Activated naive CD4-positive, alpha-beta T cell treated with anti-CD3 and anti-CD28 coated beads, Interleukin-2, amount 10 ng/mL, durations not matched to agents 7 days and 5 days (primary cell): ENCODE data around the gene TGFBR3.

ENCODE experiments used
- CTCF ChIA-PET: fragments of 350-600 bp; sonication (Branson Sonifier 250); formaldehyde crosslinking; loops from one replicate; lab custom pipeline; 2021; ENCODE audit warnings: antibody characterized with exemption; lab: Charles Lee
- DNase-seq: peaks from one replicate; pipeline ENCODE4 v3.0.0-alpha.2; 2020
- H3K27ac Mint-ChIP-seq: one replicate; pipeline ENCODE4 v1.8.0; 2021; ENCODE audit warnings: mild to moderate bottlenecking, moderate library complexity, mixed read lengths
- H3K27me3 Mint-ChIP-seq: one replicate; pipeline ENCODE4 v1.8.0; 2021; ENCODE audit warnings: mild to moderate bottlenecking, mixed read lengths
- H3K36me3 Mint-ChIP-seq: one replicate; pipeline ENCODE4 v1.8.0; 2021; ENCODE audit warnings: mixed read lengths
- H3K4me1 Mint-ChIP-seq: one replicate; pipeline ENCODE4 v1.8.0; 2021; ENCODE audit warnings: mixed read lengths
- H3K4me3 Mint-ChIP-seq: one replicate; pipeline ENCODE4 v1.8.0; 2021; ENCODE audit warnings: mild to moderate bottlenecking, moderate library complexity, mixed read lengths
- H3K9me3 Mint-ChIP-seq: one replicate; pipeline ENCODE4 v1.8.0; 2021; ENCODE audit warnings: mixed read lengths

Gene TGFBR3

GRCh38 chr1:91791103-91791502 is 94.8 kb downstream of the TGFBR3 start:
- no peak for DNase-seq
- Mint-ChIP-seq H3K9me3 (peaks cover 4% of the 10 kb centered on the region), H3K36me3 (peaks cover 36% of the 10 kb centered on the region), H3K4me1 (peaks cover 42% of the 10 kb centered on the region), H3K27ac (peak overlapping the region; percentile 47), H3K4me3 (no peak overlapping the region), H3K27me3 (peaks cover 4% of the 10 kb centered on the region)
- CTCF ChIA-PET, result interaction anchor here (0.9 to 2.9 kb wide), 6 partner anchors 12 to 279 kb away, joined by 3 to 10 read pairs (median 3); partner anchors contain the start of gene TGFBR3

GRCh38 chr1:91790392-91790791 is 95.6 kb downstream of the TGFBR3 start:
- CTCF ChIA-PET, result interaction anchor here (0.6 to 2.9 kb wide), 5 partner anchors 13 to 278 kb away, joined by 3 to 10 read pairs (median 3); no protein-coding TSS in a partner anchor
- Mint-ChIP-seq H3K27ac (no peak overlapping the region), H3K4me3 (no peak overlapping the region), H3K9me3 (peaks cover 6% of the 10 kb centered on the region), H3K4me1 (peaks cover 39% of the 10 kb centered on the region), H3K36me3 (peaks cover 31% of the 10 kb centered on the region), H3K27me3 (peaks cover 4% of the 10 kb centered on the region)
- no peak for DNase-seq

GRCh38 chr1:91789273-91789997 is 96.5 kb downstream of the TGFBR3 start:
- H3K9me3 Mint-ChIP-seq, result peaks cover 4% of the 10 kb centered on the region
- CTCF ChIA-PET, result no interaction called here
- DNase-seq, result no peak
- no peak overlapping the region for H3K27ac Mint-ChIP-seq
- peaks cover 4% of the 10 kb centered on the region for H3K27me3 Mint-ChIP-seq
- H3K36me3 Mint-ChIP-seq, result peaks cover 24% of the 10 kb centered on the region
- H3K4me3 Mint-ChIP-seq, result no peak overlapping the region
- peaks cover 39% of the 10 kb centered on the region for H3K4me1 Mint-ChIP-seq

DNA sequence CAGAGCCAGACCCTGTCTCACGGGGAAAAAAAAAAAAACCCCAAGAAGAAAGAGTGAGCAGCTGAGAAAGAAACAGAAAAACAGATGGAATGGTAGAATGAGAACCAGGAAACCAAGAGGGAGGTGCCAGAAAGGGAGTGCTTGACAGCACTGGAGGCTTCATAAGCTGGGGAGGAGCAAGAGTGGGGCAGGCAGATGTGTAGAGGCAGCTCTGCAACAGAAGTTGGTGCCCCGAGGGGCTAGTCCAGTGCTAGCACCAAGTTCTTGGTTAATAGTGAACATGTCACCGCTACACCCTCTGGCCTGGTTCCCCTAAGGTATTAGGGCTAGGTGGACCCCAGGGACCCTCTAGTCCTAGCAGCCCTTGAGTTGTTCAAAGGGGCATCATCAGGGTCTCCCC is 98.0 kb downstream of the TGFBR3 start:
- no peak overlapping the region for H3K4me3 Mint-ChIP-seq
- H3K4me1 Mint-ChIP-seq, result peaks cover 38% of the 10 kb centered on the region
- H3K36me3 Mint-ChIP-seq, result peaks cover 21% of the 10 kb centered on the region
- H3K9me3 Mint-ChIP-seq, result peaks cover 3% of the 10 kb centered on the region
- CTCF ChIA-PET, result no interaction called here
- H3K27me3 Mint-ChIP-seq, result peaks cover 4% of the 10 kb centered on the region
- no peak overlapping the region for H3K27ac Mint-ChIP-seq
- DNase-seq, result no peak

- H3K9me3 Mint-ChIP-seq, result peaks cover 3% of the 10 kb centered on the region
- H3K27me3 Mint-ChIP-seq, result peaks cover 4% of the 10 kb centered on the region
- no peak for DNase-seq
- H3K4me1 Mint-ChIP-seq, result peaks cover 7% of the 10 kb centered on the region
- H3K36me3 Mint-ChIP-seq, result peaks cover 17% of the 10 kb centered on the region
- H3K27ac Mint-ChIP-seq, result no peak overlapping the region
- CTCF ChIA-PET, result interaction anchor here (0.8 kb wide), 1 partner anchor 89 kb away, joined by 3 read pairs; no protein-coding TSS in a partner anchor
- no peak overlapping the region for H3K4me3 Mint-ChIP-seq
Measured at GRCh38 chr1:91784616-91785015, 101.3 kb downstream of the TGFBR3 start.

GRCh38 chr1:91784191-91784590 is 101.8 kb downstream of the TGFBR3 start:
- peaks cover 4% of the 10 kb centered on the region for H3K27me3 Mint-ChIP-seq
- no peak overlapping the region for H3K27ac Mint-ChIP-seq
- H3K4me3 Mint-ChIP-seq, result no peak overlapping the region
- CTCF ChIA-PET, result no interaction called here
- H3K9me3 Mint-ChIP-seq, result peaks cover 3% of the 10 kb centered on the region
- peaks cover 15% of the 10 kb centered on the region for H3K36me3 Mint-ChIP-seq
- no peak for DNase-seq
- H3K4me1 Mint-ChIP-seq, result peaks cover 6% of the 10 kb centered on the region

DNA sequence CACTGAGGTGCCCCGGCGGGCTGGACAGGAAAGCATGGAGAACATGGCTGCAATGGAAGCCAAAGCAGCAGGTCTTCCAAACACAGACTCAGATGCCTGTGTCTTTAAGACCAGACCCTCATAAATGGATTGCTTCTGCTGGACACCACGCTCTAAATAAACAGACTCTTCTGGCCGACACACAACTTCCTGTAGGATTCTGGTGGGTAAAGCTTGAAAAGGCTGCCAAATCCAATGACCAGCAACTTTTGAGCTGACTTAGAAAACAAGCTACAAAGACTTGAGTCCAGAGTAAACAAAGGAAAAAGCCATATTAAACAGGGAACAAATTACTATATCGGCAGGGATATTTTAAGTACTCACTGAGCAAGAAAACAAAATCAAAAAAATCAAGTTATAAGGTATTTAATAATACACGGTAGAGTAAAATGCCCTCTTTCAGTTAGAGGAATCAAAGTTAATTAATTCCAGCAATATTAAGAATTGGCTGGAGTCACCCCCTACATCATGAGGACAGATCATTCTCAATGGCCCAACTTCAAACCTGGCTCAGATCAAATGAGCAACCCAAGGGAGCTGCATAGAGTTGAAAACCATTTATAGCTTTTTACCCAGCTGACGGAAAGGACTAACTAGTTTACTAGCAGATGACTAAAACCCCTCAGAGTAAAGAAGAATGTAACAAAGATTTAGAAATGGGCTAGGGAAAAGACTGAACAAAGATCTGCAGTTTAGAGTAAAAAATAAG is 102.4 kb downstream of the TGFBR3 start:
- H3K9me3 Mint-ChIP-seq, result peaks cover 3% of the 10 kb centered on the region
- peaks cover 6% of the 10 kb centered on the region for H3K4me1 Mint-ChIP-seq
- peaks cover 18% of the 10 kb centered on the region for H3K36me3 Mint-ChIP-seq
- no peak overlapping the region for H3K4me3 Mint-ChIP-seq
- CTCF ChIA-PET, result no interaction called here
- no peak overlapping the region for H3K27ac Mint-ChIP-seq
- DNase-seq, result no peak
- peaks cover 4% of the 10 kb centered on the region for H3K27me3 Mint-ChIP-seq

DNA sequence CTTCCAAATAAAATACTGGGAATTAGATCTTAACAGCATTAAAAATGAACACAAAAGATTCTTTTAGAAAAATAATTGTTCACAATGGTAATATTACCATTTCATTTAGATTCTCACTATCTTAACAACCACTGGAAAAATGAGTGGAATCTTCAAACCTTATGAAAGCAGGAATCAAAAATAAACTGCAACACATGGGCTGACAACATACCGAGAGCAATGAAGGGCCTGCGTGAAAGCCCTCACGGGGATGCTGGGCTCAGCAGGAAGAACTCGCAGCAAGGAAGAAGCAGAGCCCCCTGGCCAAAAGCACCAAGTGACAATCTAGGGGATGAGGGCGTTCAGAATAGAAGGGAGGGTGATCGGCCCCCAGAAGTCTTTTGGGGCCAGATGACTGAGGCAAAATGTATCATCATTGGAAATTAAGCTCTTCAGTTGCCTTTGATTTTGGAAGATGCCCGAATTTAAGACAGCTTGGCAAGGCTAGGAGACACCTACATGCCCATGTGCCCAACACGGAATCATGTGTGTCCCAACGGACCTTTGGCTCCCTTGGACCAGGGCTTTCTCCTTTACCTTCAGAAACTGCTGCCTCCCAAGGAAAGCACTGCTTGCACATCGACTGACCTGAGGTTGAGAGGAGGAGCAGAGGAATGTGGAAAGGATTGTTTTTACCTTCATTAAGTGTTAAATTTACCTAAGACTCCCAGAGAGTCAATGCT is 103.9 kb downstream of the TGFBR3 start:
- H3K27me3 Mint-ChIP-seq, result no peaks in the 10 kb centered on the region
- CTCF ChIA-PET, result no interaction called here
- no peak overlapping the region for H3K4me3 Mint-ChIP-seq
- H3K9me3 Mint-ChIP-seq, result peaks cover 3% of the 10 kb centered on the region
- H3K27ac Mint-ChIP-seq, result no peak overlapping the region
- peaks cover 16% of the 10 kb centered on the region for H3K36me3 Mint-ChIP-seq
- H3K4me1 Mint-ChIP-seq, result no peaks in the 10 kb centered on the region
- DNase-seq, result no peak

- Mint-ChIP-seq H3K4me1 (no peaks in the 10 kb centered on the region), H3K27me3 (no peaks in the 10 kb centered on the region), H3K27ac (no peak overlapping the region), H3K9me3 (peaks cover 3% of the 10 kb centered on the region), H3K36me3 (peaks cover 16% of the 10 kb centered on the region), H3K4me3 (no peak overlapping the region)
- CTCF ChIA-PET, result interaction anchor here (0.6 kb wide), 1 partner anchor 60 kb away, joined by 3 read pairs; no protein-coding TSS in a partner anchor
- DNase-seq, result no peak
Measured at GRCh38 chr1:91781371-91781825, 104.6 kb downstream of the TGFBR3 start.

GRCh38 chr1:91779548-91780021 is 106.4 kb downstream of the TGFBR3 start:
- CTCF ChIA-PET, result no interaction called here
- H3K27ac Mint-ChIP-seq, result no peak overlapping the region
- no peak for DNase-seq
- H3K27me3 Mint-ChIP-seq, result no peaks in the 10 kb centered on the region
- H3K9me3 Mint-ChIP-seq, result no peaks in the 10 kb centered on the region
- no peak overlapping the region for H3K4me3 Mint-ChIP-seq
- peaks cover 16% of the 10 kb centered on the region for H3K36me3 Mint-ChIP-seq
- no peaks in the 10 kb centered on the region for H3K4me1 Mint-ChIP-seq

DNA sequence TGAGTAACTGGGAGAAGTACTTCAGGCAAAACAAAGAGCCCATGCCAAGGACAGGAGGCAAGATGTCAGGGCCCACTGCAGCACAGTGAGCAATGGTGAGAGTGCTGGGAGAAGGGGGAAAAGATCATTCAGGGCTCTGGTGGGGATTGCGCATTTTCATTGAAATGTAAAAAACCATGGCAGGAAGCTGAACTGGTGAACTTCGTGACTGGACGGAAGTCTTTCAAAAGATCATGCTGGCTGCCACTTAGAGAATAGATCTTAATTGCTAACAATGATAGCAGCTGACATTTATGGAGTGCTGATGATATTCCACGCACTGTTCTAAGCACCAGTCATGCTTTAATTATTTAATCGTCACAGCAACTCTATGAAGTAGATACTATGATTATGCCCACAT is 107.0 kb downstream of the TGFBR3 start:
- CTCF ChIA-PET, result no interaction called here
- no peak overlapping the region for H3K27ac Mint-ChIP-seq

DNA sequence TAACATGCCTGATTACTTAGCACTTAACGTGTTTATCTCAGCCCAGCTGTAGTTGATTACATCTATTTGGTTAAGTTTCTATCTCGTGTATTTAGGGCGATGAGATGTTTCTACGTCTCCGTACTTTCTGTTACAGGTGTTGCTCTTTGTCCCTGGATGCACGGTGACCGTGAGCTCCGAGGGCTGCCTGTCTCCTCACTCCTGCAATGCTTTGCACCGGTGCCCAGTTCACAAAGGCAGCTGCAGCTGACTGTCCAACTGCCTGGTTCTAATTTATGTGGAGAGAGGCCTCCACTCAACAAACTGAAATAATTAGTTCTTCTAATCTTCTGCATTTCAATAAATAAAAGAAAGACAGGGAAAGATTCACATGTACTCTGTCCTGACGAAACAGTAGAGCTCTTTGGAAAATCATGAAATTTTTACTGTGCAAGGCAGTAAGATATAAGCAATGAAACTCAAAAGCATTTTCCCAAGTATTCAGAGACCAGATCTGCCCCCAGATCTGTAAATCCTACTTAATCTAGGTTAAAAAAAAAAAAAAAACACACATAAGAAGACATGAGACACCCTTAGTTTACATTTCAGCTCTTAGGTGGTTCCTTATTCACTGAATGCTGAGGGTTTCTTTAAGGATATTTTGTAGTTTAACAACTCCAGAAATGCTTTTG is 108.2 kb downstream of the TGFBR3 start:
- peaks cover 15% of the 10 kb centered on the region for H3K36me3 Mint-ChIP-seq
- CTCF ChIA-PET, result interaction anchor here (0.9 kb wide), 1 partner anchor 13 kb away, joined by 3 read pairs; no protein-coding TSS in a partner anchor
- H3K27ac Mint-ChIP-seq, result no peak overlapping the region
- no peak overlapping the region for H3K4me3 Mint-ChIP-seq
- H3K27me3 Mint-ChIP-seq, result no peaks in the 10 kb centered on the region
- H3K9me3 Mint-ChIP-seq, result no peaks in the 10 kb centered on the region
- H3K4me1 Mint-ChIP-seq, result no peaks in the 10 kb centered on the region
- no peak for DNase-seq

More for the DNA sequence above, 107.0 kb downstream of the TGFBR3 start:
- no peak for DNase-seq
- H3K4me1 Mint-ChIP-seq, result no peaks in the 10 kb centered on the region
- peaks cover 16% of the 10 kb centered on the region for H3K36me3 Mint-ChIP-seq
- H3K4me3 Mint-ChIP-seq, result no peak overlapping the region
- H3K9me3 Mint-ChIP-seq, result no peaks in the 10 kb centered on the region
- H3K27me3 Mint-ChIP-seq, result no peaks in the 10 kb centered on the region

DNA sequence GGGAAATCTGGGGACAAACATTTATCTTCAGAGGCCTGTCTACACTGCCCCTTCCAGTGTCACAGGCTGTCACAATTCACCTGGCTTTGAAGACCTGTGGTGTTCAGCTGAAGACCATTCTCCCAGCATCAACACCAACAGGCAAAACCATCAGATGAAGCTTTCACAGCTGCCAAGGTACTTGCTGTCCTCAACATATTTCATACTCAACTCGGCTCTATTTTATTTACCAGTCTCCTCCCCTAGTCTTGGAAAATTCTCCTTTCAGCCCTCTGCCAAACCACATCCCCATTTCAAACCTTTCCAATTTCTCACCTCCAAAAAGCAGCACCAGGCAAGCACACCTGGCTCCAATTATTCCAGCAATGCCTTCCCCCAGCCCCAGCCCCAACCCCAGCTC is 108.8 kb downstream of the TGFBR3 start:
- DNase-seq, result no peak
- Mint-ChIP-seq H3K27me3 (no peaks in the 10 kb centered on the region), H3K27ac (no peak overlapping the region), H3K4me1 (no peaks in the 10 kb centered on the region), H3K4me3 (no peak overlapping the region), H3K36me3 (peaks cover 13% of the 10 kb centered on the region), H3K9me3 (no peaks in the 10 kb centered on the region)
- CTCF ChIA-PET, result interaction anchor here (0.9 kb wide), 1 partner anchor 14 kb away, joined by 3 read pairs; no protein-coding TSS in a partner anchor
